Raji (cell line): Measurements from ENCODE around the gene MMP19.

Experiments used
- POLR2A ChIP-seq: IDR thresholded peaks from 2 replicates; pipeline ENCODE4 v1.6.1; 2011; ENCODE audit warnings: low read depth, low read length, control low read depth; ENCODE audit not compliant: insufficient read depth

Gene MMP19

GRCh38 chr12:55847603-55848291 is 5.0 kb upstream of the MMP19 start:
- no peak for TF ChIP-seq POLR2A

- TF ChIP-seq POLR2A, result no peak
Measured at GRCh38 chr12:55847033-55847432, 4.3 kb upstream of the MMP19 start.

GRCh38 chr12:55845785-55846496 is 3.2 kb upstream of the MMP19 start:
- TF ChIP-seq POLR2A, result no peak

GRCh38 chr12:55845361-55845760 is 2.6 kb upstream of the MMP19 start:
- no peak for TF ChIP-seq POLR2A

DNA sequence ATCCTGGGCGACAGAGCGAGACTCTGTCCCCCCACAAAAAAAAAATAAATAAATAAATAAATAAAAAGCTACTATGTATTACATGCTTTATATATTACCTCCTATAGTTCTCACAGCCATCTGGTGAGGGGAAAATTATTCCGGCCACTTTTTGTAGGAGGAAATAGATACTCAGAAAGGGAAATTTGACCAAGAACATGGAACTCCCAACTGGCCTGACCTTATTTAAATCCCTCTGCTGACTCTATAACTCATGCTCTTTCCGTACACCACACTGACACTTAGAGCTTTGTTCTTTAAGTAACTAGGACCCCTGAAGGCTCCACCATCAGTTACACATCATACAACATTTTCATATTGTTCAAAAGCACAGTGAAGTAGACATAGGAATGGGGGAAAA is 2.2 kb upstream of the MMP19 start:
- no peak for TF ChIP-seq POLR2A

DNA sequence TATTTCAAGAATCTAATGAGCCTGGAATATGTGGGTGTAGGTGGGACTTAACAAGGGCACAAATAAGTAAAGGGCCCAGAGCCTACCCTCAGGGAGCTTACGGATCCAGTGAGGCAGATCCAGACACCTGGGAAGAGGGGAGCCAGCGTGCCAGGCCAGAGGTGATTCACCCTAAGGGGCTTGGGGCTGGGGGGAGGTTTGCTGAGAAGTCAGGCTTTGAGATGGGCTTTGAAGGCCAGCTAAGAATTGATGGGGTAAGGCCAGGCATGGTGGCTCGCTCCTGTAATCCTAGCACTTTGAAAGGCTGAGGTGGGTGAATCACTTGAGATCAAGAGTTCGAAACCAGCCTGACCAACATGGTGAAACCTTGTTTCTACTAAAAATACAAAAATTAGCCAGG is 695 bp upstream of the MMP19 start:
- no peak for TF ChIP-seq POLR2A

GRCh38 chr12:55840581-55841351 is 2.0 kb downstream of the MMP19 start:
- TF ChIP-seq POLR2A, result no peak

GRCh38 chr12:55839345-55840140 is 3.2 kb downstream of the MMP19 start:
- no peak for TF ChIP-seq POLR2A

DNA sequence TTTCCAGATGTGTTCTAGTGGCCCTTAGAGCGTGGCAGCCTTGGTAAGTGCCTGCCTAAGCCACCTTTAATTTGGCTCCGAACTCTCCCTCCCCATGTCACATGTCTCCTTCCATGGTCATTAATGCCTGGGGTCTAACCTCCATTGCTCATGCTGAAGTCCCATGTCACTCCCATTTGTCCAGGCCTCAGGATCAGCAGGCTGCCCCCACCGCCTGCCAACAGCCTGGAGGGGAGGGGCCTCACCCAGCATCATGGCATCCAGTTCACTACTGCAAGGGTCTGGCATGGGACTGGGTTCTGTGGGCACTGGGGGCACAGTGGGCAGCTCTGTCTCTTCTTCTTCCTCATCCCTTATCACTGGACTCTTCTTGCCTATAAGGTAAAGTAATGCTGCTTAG is 4.4 kb downstream of the MMP19 start:
- no peak for TF ChIP-seq POLR2A

GRCh38 chr12:55833056-55833455 is 9.7 kb downstream of the MMP19 start:
- TF ChIP-seq POLR2A, result no peak

- TF ChIP-seq POLR2A, result no peak
Measured at GRCh38 chr12:55831447-55831815, 11.3 kb downstream of the MMP19 start.

DNA sequence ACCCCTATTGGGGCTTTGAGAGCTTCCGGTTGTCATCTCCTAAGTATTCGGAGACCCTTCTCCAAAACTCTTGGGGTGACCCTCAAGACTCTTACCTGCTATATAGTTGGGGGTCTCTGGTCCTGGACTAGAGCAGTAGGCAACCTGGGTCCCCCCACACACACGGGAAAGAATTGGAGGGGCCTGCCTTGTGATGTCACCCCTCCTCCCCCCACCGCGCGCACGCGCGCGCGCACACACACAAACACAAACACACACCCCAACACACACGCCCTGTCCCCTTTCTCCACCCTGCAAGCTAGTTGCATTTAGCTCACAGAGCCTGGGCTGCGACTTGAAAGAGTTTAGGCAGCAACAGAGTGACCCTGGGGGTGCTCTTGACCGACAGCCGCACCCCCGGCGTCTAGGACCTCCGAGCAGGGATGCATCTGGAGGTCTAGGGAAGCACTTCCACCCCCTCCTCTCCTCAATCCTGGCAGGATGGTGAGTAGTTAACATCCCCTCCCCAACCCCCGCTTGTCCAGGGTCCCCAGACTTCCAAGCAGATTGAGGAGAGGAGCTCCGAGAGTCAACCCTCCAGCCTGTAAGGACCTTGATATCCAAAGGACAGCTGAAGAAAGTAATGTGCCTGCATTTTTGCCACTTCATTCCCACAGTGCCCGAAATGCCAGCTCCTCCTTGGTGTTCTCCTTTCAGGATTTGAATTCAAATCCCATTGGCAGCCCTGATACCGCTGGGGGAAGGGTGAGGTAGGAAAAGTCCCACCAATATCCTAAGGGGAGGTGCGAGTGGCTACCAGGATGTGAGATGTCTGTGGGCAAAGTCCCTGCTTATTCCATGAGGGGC is 11.9 kb downstream of the MMP19 start:
- TF ChIP-seq POLR2A, result peak; percentile 64

- TF ChIP-seq POLR2A, result no peak
Measured at GRCh38 chr12:55829967-55830600, 12.7 kb downstream of the MMP19 start.

GRCh38 chr12:55828357-55828756 is 14.4 kb downstream of the MMP19 start:
- no peak for TF ChIP-seq POLR2A
